ENCODE results near the gene GMCL1. TPM values are rescaled to one million over a fixed set of nuclear protein-coding genes. Genes with fewer than 3 reads are reported as not detected.

GMCL1 gene
- total RNA-seq, 4 donors from 2014 or later, result 11.9 to 15.6 (median 13.4) TPM

DNA sequence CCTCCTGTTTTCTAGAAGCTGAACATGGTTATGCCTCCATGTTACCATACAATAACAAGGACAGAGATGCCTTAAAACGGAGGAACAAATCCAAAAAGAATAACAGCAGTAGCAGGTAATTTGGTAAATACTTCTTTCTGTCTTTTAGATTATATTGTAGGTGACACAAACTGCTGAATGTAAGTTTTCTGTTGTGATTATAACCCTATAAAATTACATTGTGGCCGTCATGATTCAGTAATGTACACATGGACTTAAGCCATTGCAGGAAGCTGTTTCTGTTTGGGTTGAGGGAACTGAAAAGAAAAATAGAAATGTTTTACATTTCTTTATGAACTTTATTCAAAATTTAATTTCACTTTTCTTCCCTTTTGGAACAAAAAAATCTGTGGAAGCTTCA, 86.6 kb downstream of the GMCL1 start:
- 19 to 32% methylated on average over 2 of the region's 2 CpGs for WGBS, 2 donors
- no peaks in the 10 kb centered on the region for H3K9me3 ChIP-seq
- peak overlapping the region; percentile 16 to 99 (median 96) for H3K27ac ChIP-seq
- H3K36me3 ChIP-seq, result peaks cover under 1 to 35% (median 4%) of the 10 kb centered on the region in 3 donors
- no peaks in the 10 kb centered on the region for H3K27me3 ChIP-seq
- intact Hi-C loops (cut with DNase I), result no loop called here
- no peak for DNase-seq
- peaks cover 6 to 50% (median 13%) of the 10 kb centered on the region in 3 donors for H3K4me1 ChIP-seq
- no peak for TF ChIP-seq POLR2A (IDR thresholded peaks at IDR 0.05)
- TF ChIP-seq, protein P1, sequence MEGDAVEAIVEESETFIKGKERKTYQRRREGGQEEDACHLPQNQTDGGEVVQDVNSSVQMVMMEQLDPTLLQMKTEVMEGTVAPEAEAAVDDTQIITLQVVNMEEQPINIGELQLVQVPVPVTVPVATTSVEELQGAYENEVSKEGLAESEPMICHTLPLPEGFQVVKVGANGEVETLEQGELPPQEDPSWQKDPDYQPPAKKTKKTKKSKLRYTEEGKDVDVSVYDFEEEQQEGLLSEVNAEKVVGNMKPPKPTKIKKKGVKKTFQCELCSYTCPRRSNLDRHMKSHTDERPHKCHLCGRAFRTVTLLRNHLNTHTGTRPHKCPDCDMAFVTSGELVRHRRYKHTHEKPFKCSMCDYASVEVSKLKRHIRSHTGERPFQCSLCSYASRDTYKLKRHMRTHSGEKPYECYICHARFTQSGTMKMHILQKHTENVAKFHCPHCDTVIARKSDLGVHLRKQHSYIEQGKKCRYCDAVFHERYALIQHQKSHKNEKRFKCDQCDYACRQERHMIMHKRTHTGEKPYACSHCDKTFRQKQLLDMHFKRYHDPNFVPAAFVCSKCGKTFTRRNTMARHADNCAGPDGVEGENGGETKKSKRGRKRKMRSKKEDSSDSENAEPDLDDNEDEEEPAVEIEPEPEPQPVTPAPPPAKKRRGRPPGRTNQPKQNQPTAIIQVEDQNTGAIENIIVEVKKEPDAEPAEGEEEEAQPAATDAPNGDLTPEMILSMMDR (IDR thresholded peaks at IDR 0.05), result no peak
- peak overlapping the region; percentile 63 to 95 (median 88) for H3K4me3 ChIP-seq

DNA sequence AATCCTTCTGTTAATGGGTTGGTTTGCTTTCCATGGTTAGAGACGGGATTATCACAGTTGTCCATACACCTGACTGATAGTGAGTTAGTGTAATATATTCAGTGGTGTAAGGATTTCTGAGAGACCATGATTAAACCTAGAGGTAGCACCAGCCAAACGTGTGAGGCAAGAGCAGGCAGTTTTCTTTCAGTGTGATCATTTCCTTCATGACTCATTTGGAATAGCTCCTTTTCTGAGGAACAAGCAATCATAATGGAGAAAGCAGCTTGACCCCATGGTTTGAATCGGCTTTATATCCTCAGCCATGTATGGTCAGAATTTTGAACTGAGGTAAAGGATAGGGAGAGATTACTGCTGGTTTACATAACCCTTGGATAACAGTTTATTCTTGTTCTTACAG, 88.4 kb downstream of the GMCL1 start:
- peaks cover 4 to 52% (median 4%) of the 10 kb centered on the region in 3 donors for H3K36me3 ChIP-seq
- peak overlapping the region; percentile 79 to 99 (median 96) for H3K27ac ChIP-seq
- H3K4me1 ChIP-seq, result peaks cover 6 to 46% (median 13%) of the 10 kb centered on the region in 3 donors
- no peaks in the 10 kb centered on the region for H3K27me3 ChIP-seq
- intact Hi-C loops (cut with DNase I), result no loop called here
- H3K4me3 ChIP-seq, result peak overlapping the region; percentile 19 to 92 (median 74)
- WGBS, 2 donors, result 21 to 25% methylated on average over 3 of the region's 3 CpGs
- TF ChIP-seq, protein P1 (IDR thresholded peaks at IDR 0.05), result no peak
- TF ChIP-seq POLR2A (IDR thresholded peaks at IDR 0.05), result peak in 1 of 4 donors; percentile 25
- no peak for DNase-seq
- no peaks in the 10 kb centered on the region for H3K9me3 ChIP-seq

DNA sequence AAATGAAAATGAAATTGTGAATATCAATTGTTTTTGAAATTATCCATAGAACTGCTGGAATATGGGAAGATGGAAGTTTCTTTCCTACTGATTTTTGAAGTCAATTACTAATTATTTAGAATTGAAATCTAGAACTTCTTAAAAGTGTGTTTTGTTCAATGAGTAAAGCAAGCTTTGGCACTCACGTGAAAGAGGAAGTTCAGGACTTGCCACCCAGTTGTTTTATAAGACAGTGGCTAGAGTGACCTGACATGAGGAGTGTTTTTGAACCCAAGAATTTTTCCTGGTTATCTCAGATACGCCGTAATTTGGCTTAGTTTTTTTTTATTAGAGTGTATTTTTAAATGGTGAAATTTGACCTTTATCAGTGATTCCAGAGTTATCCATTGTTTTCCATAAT, 88.9 kb downstream of the GMCL1 start:
- peak overlapping the region in 2 of 4 donors; percentile 84 to 92 for H3K4me3 ChIP-seq
- intact Hi-C loops (cut with DNase I), result no loop called here
- H3K27ac ChIP-seq, result peak overlapping the region; percentile 79 to 99 (median 96)
- no peak for TF ChIP-seq POLR2A (IDR thresholded peaks at IDR 0.05)
- TF ChIP-seq, protein P1 (IDR thresholded peaks at IDR 0.05), result no peak
- 54 to 76% methylated on average over 3 of the region's 3 CpGs for WGBS, 2 donors
- H3K27me3 ChIP-seq, result no peaks in the 10 kb centered on the region
- no peak for DNase-seq
- no peaks in the 10 kb centered on the region for H3K9me3 ChIP-seq
- peaks cover 4 to 57% (median 7%) of the 10 kb centered on the region in 3 donors for H3K36me3 ChIP-seq
- peaks cover 5 to 42% (median 13%) of the 10 kb centered on the region in 3 donors for H3K4me1 ChIP-seq

DNA sequence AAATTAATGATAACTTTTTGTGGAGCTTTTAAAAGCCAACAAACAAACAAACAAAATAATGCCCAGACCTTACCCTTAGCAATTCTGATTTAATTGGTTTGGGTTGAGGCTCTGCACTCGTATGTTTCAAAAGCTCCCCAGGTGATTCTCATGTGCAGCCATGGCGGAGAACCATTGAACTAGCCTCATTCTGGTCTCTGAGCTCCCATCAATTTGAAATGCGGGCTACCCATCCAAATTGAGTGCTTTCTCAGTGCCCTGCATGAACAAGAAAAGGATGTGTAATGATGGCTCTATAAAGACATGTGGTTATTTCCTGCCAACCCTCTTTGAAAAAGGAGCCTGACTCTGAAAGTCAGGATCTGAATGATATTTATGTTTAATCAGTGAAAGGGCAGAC, 93.7 kb downstream of the GMCL1 start:
- 89 to 94% methylated on average over 3 of the region's 3 CpGs for WGBS, 2 donors
- Histone ChIP-seq H3K27me3 (no peaks in the 10 kb centered on the region), H3K9me3 (no peaks in the 10 kb centered on the region), H3K36me3 (peaks cover 4 to 98% (median 7%) of the 10 kb centered on the region in 3 donors), H3K27ac (no peak overlapping the region), H3K4me3 (no peak overlapping the region), H3K4me1 (peaks cover 0 to 7% (median 3%) of the 10 kb centered on the region in 3 donors)
- no peak for DNase-seq
- intact Hi-C loops (cut with DNase I), result no loop called here
- no peak for TF ChIP-seq POLR2A (IDR thresholded peaks at IDR 0.05)
- TF ChIP-seq, protein P1 (IDR thresholded peaks at IDR 0.05), result no peak

DNA sequence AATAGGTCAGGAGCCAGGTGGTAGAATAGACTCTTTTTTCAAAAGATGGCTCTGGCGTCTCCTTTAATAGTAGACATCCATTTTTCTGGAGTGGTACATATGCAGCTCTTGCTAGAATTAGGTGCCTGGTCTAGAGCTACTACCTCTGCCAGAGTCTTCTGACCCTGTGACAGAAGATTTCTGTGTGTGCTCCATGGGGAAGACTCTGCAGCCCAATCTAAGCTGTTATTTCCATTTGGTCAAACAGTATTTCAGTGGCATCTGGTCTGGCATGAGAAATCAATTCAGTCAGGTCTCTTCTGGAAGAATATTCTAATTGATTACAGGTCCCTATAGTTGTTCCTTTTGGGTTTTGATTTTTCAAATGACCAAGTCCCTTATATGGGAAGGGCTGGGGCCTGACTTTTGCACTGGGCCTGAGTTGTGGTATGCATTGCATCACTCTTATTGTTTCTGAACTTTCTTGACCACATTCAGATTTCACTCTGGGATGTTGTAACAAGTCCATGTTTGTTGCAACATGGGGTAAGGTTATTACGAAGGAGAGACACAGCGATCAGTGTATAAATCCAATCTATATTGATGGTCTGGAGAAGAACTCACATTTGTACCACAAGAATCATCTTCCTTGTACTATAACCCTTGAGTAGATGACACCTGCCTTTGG, 97.5 kb downstream of the GMCL1 start:
- Histone ChIP-seq H3K4me1 (peaks cover 0 to 4% (median 0%) of the 10 kb centered on the region in 3 donors), H3K27me3 (no peaks in the 10 kb centered on the region), H3K27ac (no peak overlapping the region), H3K36me3 (peaks cover 0 to 92% (median 3%) of the 10 kb centered on the region in 3 donors), H3K9me3 (no peaks in the 10 kb centered on the region), H3K4me3 (no peak overlapping the region)
- TF ChIP-seq, protein P1 (IDR thresholded peaks at IDR 0.05), result no peak
- no peak for TF ChIP-seq POLR2A (IDR thresholded peaks at IDR 0.05)
- intact Hi-C loops (cut with DNase I), result no loop called here
- 49 to 95% methylated on average over 3 of the region's 3 CpGs for WGBS, 2 donors
- no peak for DNase-seq
